SK-N-SH (cell line): ENCODE results near the gene MYOM1. TPM values are rescaled to one million over a fixed set of nuclear protein-coding genes. Genes with fewer than 3 reads are reported as not detected.

Experiments
- CTCF ChIA-PET: fragments of 300-600, 350-600 bp; formaldehyde crosslinking; extraction: SDS; loops from one replicate; lab custom pipeline; 2021; lab: Yijun Ruan, JAX
- POLR2A ChIA-PET: fragments of 350-600 bp; sonication (Branson Sonifier 250); formaldehyde crosslinking; extraction: SDS; loops from one replicate; lab custom pipeline; 2020; ENCODE audit warnings: antibody characterized with exemption, inconsistent platforms; lab: Yijun Ruan, JAX
- DNase-seq: peaks from one replicate; pipeline ENCODE4 v3.0.0; 2012
- H2AFZ ChIP-seq: fragments of 200-600 bp; sonication (generic); 2 replicates; pipeline ENCODE4 v1.8.1; 2016; ENCODE audit warnings: antibody characterized with exemption, mild to moderate bottlenecking, low read depth
- H3F3A ChIP-seq: fragments of 200-600 bp; sonication (generic); replicated peaks from 2 replicates; pipeline ENCODE3; 2016; ENCODE audit warnings: antibody characterized with exemption, mild to moderate bottlenecking; ENCODE audit not compliant: insufficient read depth
- H3K27ac ChIP-seq, 2 experiments: fragments of 200-500 bp in 1 of 2; fragments of 200-600 bp in 1 of 2; sonication (Bioruptor generic) in 1 of 2; sonication (generic), shearing (Covaris generic) in 1 of 2; 2 replicates each; pipeline versions ENCODE4 v1.5.1 to v1.6.1; 2014 to 2016; ENCODE audit warnings: low read depth in 2 of 2, inconsistent platforms in 1 of 2, low read length in 1 of 2, mild to moderate bottlenecking in 1 of 2, mixed read lengths in 1 of 2
- H3K27me3 ChIP-seq: fragments of 200-600 bp; sonication (generic), shearing (Covaris generic); 2 replicates; pipeline ENCODE4 v1.6.1; 2016; ENCODE audit warnings: mixed run types; ENCODE audit not compliant: insufficient read depth
- H3K36me3 ChIP-seq, 2 experiments: fragments of 200-500 bp in 1 of 2; fragments of 200-600 bp in 1 of 2; sonication (Bioruptor generic) in 1 of 2; sonication (generic) in 1 of 2; replicated peaks in 1 of 2; 2 replicates each; pipeline versions ENCODE3 to v1.5.1; 2014 to 2016; ENCODE audit warnings: low read length in 1 of 2, mild to moderate bottlenecking in 1 of 2; ENCODE audit not compliant: insufficient read depth in 2 of 2, control insufficient read depth in 1 of 2
- H3K4me1 ChIP-seq, 2 experiments: fragments of 200-500 bp in 1 of 2; fragments of 200-600 bp in 1 of 2; sonication (Bioruptor generic) in 1 of 2; sonication (generic), shearing (Covaris generic) in 1 of 2; 2 replicates each; pipeline versions ENCODE4 v1.5.1 to v1.6.1; 2014 to 2016; ENCODE audit warnings: low read depth in 1 of 2, low read length in 1 of 2, mixed run types in 1 of 2; ENCODE audit not compliant: insufficient read depth in 2 of 2, control insufficient read depth in 1 of 2
- H3K4me2 ChIP-seq: fragments of 200-600 bp; sonication (generic), shearing (Covaris generic); 2 replicates; pipeline ENCODE4 v1.6.1; 2017; ENCODE audit warnings: mixed run types
- H3K4me3 ChIP-seq, 2 experiments: fragments of 200-500 bp in 1 of 2; fragments of 200-600 bp in 1 of 2; sonication (Bioruptor generic) in 1 of 2; sonication (generic), shearing (Covaris generic) in 1 of 2; 2 replicates each; pipeline versions ENCODE4 v1.5.1 to v1.8.1; 2014 to 2016; ENCODE audit warnings: low read depth in 2 of 2, inconsistent platforms in 1 of 2, low read length in 1 of 2, mild to moderate bottlenecking in 1 of 2, mixed read lengths in 1 of 2, moderate library complexity in 1 of 2
- H3K79me2 ChIP-seq: fragments of 200-600 bp; sonication (generic); 2 replicates; pipeline ENCODE4 v1.8.1; 2017; ENCODE audit warnings: mild to moderate bottlenecking; ENCODE audit not compliant: insufficient read depth
- H3K9ac ChIP-seq: fragments of 200-600 bp; sonication (generic); 2 replicates; pipeline ENCODE4 v1.6.1; 2017; ENCODE audit warnings: mixed run types
- H3K9me2 ChIP-seq: fragments of 200-600 bp; sonication (generic); 2 replicates; pipeline ENCODE4 v1.6.1; 2017; ENCODE audit warnings: mixed run types
- H3K9me3 ChIP-seq: fragments of 200-600 bp; sonication (generic); 2 replicates; pipeline ENCODE4 v1.6.1; 2017; ENCODE audit warnings: mixed run types, mild to moderate bottlenecking, moderate library complexity
- H4K20me1 ChIP-seq: fragments of 200-600 bp; sonication (generic); 2 replicates; pipeline ENCODE4 v1.6.1; 2017; ENCODE audit warnings: mild to moderate bottlenecking, mixed run types; ENCODE audit not compliant: insufficient read depth
- CHD2 ChIP-seq: fragments of 150-350 bp; IDR thresholded peaks from 2 replicates; pipeline ENCODE4 v1.6.1; 2018; ENCODE audit warnings: low read length; ENCODE audit not compliant: partially characterized antibody
- ELF1 ChIP-seq: IDR thresholded peaks from 2 replicates; pipeline ENCODE4 v1.4.0; 2012
- FOSL2 ChIP-seq: IDR thresholded peaks from 2 replicates; pipeline ENCODE4 v1.4.0; 2012; ENCODE audit warnings: low read depth, mild to moderate bottlenecking, moderate library complexity, borderline replicate concordance
- FOXM1 ChIP-seq: IDR thresholded peaks from 2 replicates; pipeline ENCODE4 v1.4.0; 2012; ENCODE audit warnings: low read depth, mild to moderate bottlenecking
- GATA2 ChIP-seq: sonication (generic); formaldehyde crosslinking; IDR thresholded peaks from 2 replicates; pipeline ENCODE4 v1.5.0; 2020; ENCODE audit warnings: mild to moderate bottlenecking, missing genetic modification reagents
- JUND ChIP-seq: IDR thresholded peaks from 2 replicates; pipeline ENCODE4 v1.4.0; 2012
- MEF2A ChIP-seq: IDR thresholded peaks from 2 replicates; pipeline ENCODE4 v1.4.0; 2012; ENCODE audit warnings: low read depth, borderline replicate concordance
- NFIC ChIP-seq: IDR thresholded peaks from 2 replicates; pipeline ENCODE4 v1.4.0; 2012; ENCODE audit warnings: borderline replicate concordance
- NRF1 ChIP-seq: IDR thresholded peaks from 2 replicates; pipeline ENCODE4 v1.6.1; 2012; ENCODE audit warnings: low read depth, mild to moderate bottlenecking, low read length
- POLR2AphosphoS5 ChIP-seq: IDR thresholded peaks from 2 replicates; pipeline ENCODE4 v1.6.1; 2012; ENCODE audit warnings: low read depth, low read length
- RAD21 ChIP-seq: IDR thresholded peaks from 2 replicates; pipeline ENCODE4 v1.6.1; 2012; ENCODE audit warnings: mild to moderate bottlenecking, low read length
- RCOR1 ChIP-seq: fragments of 150-350 bp; IDR thresholded peaks from 2 replicates; pipeline ENCODE4 v1.6.1; 2017; ENCODE audit warnings: antibody characterized with exemption, low read length
- SMC3 ChIP-seq: IDR thresholded peaks from 2 replicates; pipeline ENCODE4 v1.6.1; 2012; ENCODE audit warnings: low read depth, low read length, improper control_type of control experiment
- TAF1 ChIP-seq: IDR thresholded peaks from 2 replicates; pipeline ENCODE4 v1.6.1; 2012; ENCODE audit warnings: low read depth, mild to moderate bottlenecking, low read length, moderate library complexity, borderline replicate concordance
- TCF12 ChIP-seq: IDR thresholded peaks from 2 replicates; pipeline ENCODE4 v1.4.0; 2012
- TEAD4 ChIP-seq: IDR thresholded peaks from 2 replicates; pipeline ENCODE4 v1.4.0; 2012; ENCODE audit warnings: mild to moderate bottlenecking, borderline replicate concordance; ENCODE audit not compliant: insufficient read depth
- WGBS: methylation state at CpG from one replicate; pipeline ENCODE4 v1.1.6; 2017; ENCODE audit warnings: low lambda C conversion rate; 5-methylcytosine and 5-hydroxymethylcytosine counted together
- polyA plus RNA-seq, 3 experiments: library from polyadenylated mRNA; depleted of rRNA; stranded (reverse); fragments of >200 nt; gene quantifications; 2 replicates each; pipeline ENCODE4 v1.2.3, GENCODE V29; 2012
- TF ChIP-seq, protein P1 (sequence below): IDR thresholded peaks from 2 replicates; pipeline ENCODE4 v1.6.1; 2012; ENCODE audit warnings: mild to moderate bottlenecking, low read depth, low read length, moderate library complexity
- TF ChIP-seq, protein P2 (sequence below): fragments of 200-600 bp; sonication (generic); IDR thresholded peaks from 2 replicates; pipeline ENCODE4 v1.6.1; 2017; ENCODE audit warnings: antibody characterized with exemption, mild to moderate bottlenecking, moderate library complexity
- TF ChIP-seq, protein P3 (sequence below): IDR thresholded peaks from 2 replicates; pipeline ENCODE4 v1.4.0; 2012; ENCODE audit warnings: low read depth, borderline replicate concordance
- TF ChIP-seq, protein P4 (sequence below): IDR thresholded peaks from 2 replicates; pipeline ENCODE4 v1.4.0; 2012; ENCODE audit warnings: low read depth

The MYOM1 gene
- polyA plus RNA-seq, 1 of the 3 experiments (the other 2 are of a cell fraction), result 0.07 TPM

DNA sequence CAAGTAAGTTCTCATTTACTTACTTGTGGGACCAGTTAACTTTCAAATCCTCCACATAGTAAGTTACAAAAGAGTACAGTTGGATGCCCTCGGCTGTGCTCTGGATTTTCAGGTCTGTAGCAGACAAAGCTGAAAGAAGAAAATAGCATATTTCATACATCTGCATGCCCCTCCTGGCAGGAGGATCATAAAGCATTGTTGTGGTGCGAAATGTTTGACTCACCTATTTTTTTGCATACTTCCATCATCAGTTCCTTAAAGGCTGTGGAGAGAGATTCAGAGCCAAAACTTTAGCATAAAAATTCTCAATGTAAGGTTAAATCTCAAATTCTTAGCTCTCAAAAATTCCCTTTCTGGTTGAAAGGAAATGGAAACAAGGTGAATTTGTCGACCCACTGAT lies 136.0 kb downstream of the MYOM1 start:
- CTCF ChIA-PET, result interaction anchor here (1.1 kb wide), 1 partner anchor 20 kb away, joined by 4 read pairs; no protein-coding TSS in a partner anchor
- Histone ChIP-seq H3K9me2 (no peaks in the 10 kb centered on the region), H3K36me3 (no peaks in the 10 kb centered on the region), H3K27ac (peak overlapping the region in 1 of 2 experiments; percentile 86; a peak in 1 of 4 replicates), H3K4me2 (no peak overlapping the region), H3K9ac (no peak overlapping the region), H3K27me3 (no peaks in the 10 kb centered on the region), H2AFZ (no peak overlapping the region; the same call in 1 of the 2 replicates), H4K20me1 (no peaks in the 10 kb centered on the region), H3K4me1 (peaks cover 8 to 15% of the 10 kb centered on the region in 2 experiments), H3K79me2 (no peaks in the 10 kb centered on the region), H3K9me3 (no peaks in the 10 kb centered on the region), H3F3A (peaks cover 19% of the 10 kb centered on the region), H3K4me3 (no peak overlapping the region)
- WGBS, result 51% methylated on average over 3 of the region's 3 CpGs
- TF ChIP-seq JUND, result no peak
- TF ChIP-seq FOXM1, result no peak
- TF ChIP-seq FOSL2, result no peak
- no peak for TF ChIP-seq POLR2AphosphoS5
- TF ChIP-seq, protein P1, sequence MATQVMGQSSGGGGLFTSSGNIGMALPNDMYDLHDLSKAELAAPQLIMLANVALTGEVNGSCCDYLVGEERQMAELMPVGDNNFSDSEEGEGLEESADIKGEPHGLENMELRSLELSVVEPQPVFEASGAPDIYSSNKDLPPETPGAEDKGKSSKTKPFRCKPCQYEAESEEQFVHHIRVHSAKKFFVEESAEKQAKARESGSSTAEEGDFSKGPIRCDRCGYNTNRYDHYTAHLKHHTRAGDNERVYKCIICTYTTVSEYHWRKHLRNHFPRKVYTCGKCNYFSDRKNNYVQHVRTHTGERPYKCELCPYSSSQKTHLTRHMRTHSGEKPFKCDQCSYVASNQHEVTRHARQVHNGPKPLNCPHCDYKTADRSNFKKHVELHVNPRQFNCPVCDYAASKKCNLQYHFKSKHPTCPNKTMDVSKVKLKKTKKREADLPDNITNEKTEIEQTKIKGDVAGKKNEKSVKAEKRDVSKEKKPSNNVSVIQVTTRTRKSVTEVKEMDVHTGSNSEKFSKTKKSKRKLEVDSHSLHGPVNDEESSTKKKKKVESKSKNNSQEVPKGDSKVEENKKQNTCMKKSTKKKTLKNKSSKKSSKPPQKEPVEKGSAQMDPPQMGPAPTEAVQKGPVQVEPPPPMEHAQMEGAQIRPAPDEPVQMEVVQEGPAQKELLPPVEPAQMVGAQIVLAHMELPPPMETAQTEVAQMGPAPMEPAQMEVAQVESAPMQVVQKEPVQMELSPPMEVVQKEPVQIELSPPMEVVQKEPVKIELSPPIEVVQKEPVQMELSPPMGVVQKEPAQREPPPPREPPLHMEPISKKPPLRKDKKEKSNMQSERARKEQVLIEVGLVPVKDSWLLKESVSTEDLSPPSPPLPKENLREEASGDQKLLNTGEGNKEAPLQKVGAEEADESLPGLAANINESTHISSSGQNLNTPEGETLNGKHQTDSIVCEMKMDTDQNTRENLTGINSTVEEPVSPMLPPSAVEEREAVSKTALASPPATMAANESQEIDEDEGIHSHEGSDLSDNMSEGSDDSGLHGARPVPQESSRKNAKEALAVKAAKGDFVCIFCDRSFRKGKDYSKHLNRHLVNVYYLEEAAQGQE, result no peak
- no peak for TF ChIP-seq CHD2
- no peak for TF ChIP-seq GATA2 (CRISPR knock-in tag)
- no peak for TF ChIP-seq MEF2A
- TF ChIP-seq TEAD4, result no peak
- no peak for TF ChIP-seq NFIC
- TF ChIP-seq SMC3, result no peak
- no peak for TF ChIP-seq TCF12
- TF ChIP-seq, protein P2, sequence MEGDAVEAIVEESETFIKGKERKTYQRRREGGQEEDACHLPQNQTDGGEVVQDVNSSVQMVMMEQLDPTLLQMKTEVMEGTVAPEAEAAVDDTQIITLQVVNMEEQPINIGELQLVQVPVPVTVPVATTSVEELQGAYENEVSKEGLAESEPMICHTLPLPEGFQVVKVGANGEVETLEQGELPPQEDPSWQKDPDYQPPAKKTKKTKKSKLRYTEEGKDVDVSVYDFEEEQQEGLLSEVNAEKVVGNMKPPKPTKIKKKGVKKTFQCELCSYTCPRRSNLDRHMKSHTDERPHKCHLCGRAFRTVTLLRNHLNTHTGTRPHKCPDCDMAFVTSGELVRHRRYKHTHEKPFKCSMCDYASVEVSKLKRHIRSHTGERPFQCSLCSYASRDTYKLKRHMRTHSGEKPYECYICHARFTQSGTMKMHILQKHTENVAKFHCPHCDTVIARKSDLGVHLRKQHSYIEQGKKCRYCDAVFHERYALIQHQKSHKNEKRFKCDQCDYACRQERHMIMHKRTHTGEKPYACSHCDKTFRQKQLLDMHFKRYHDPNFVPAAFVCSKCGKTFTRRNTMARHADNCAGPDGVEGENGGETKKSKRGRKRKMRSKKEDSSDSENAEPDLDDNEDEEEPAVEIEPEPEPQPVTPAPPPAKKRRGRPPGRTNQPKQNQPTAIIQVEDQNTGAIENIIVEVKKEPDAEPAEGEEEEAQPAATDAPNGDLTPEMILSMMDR, result no peak
- TF ChIP-seq ELF1, result no peak
- no peak for TF ChIP-seq RCOR1
- TF ChIP-seq, protein P3, sequence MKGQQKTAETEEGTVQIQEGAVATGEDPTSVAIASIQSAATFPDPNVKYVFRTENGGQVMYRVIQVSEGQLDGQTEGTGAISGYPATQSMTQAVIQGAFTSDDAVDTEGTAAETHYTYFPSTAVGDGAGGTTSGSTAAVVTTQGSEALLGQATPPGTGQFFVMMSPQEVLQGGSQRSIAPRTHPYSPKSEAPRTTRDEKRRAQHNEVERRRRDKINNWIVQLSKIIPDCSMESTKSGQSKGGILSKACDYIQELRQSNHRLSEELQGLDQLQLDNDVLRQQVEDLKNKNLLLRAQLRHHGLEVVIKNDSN, result no peak
- no peak for TF ChIP-seq RAD21
- TF ChIP-seq TAF1, result no peak
- TF ChIP-seq, protein P4, sequence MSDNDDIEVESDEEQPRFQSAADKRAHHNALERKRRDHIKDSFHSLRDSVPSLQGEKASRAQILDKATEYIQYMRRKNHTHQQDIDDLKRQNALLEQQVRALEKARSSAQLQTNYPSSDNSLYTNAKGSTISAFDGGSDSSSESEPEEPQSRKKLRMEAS, result no peak
- TF ChIP-seq NRF1, result no peak
- POLR2A ChIA-PET, result no interaction called here
- no peak for DNase-seq
